ENCODE measurements around the gene NUCB1. TPM values are rescaled to one million over a fixed set of nuclear protein-coding genes. Genes with fewer than 3 reads are reported as not detected.

The NUCB1 gene
- total RNA-seq, 1 donor from 2014 or later = 159 TPM

- no peak for TF ChIP-seq CTCF (IDR thresholded peaks at IDR 0.05; ENCODE audit: unreplicated experiment)
- Mint-ChIP-seq H3K9me3 (no peaks in the 10 kb centered on the region), H3K4me1 (peaks cover 37% of the 10 kb centered on the region), H3K4me3 (no peak overlapping the region), H3K36me3 (peaks cover 21% of the 10 kb centered on the region), H3K27me3 (ENCODE audit: low read depth) (no peaks in the 10 kb centered on the region), H3K27ac (no peak overlapping the region)
- DNase-seq (ENCODE audit: low spot score in 2 of 2, unreplicated experiment in 2 of 2) = no peak
Measured at GRCh38 chr19:48959341-48960239, 59.5 kb downstream of the NUCB1 start.

- Mint-ChIP-seq H3K36me3 (peaks cover 22% of the 10 kb centered on the region), H3K27me3 (ENCODE audit: low read depth) (no peaks in the 10 kb centered on the region), H3K4me3 (no peak overlapping the region), H3K27ac (peak overlapping the region; percentile 64), H3K9me3 (no peaks in the 10 kb centered on the region), H3K4me1 (peaks cover 36% of the 10 kb centered on the region)
- DNase-seq (ENCODE audit: low spot score in 2 of 2, unreplicated experiment in 2 of 2) = no peak
- no peak for TF ChIP-seq CTCF (IDR thresholded peaks at IDR 0.05; ENCODE audit: unreplicated experiment)
Measured at GRCh38 chr19:48961051-48961649, 61.0 kb downstream of the NUCB1 start.

GRCh38 chr19:48961673-48962028 is 61.5 kb downstream of the NUCB1 start:
- peak overlapping the region; percentile 100 for H3K27ac Mint-ChIP-seq
- peaks cover 23% of the 10 kb centered on the region for H3K36me3 Mint-ChIP-seq
- H3K4me1 Mint-ChIP-seq = peaks cover 40% of the 10 kb centered on the region
- no peaks in the 10 kb centered on the region for H3K27me3 Mint-ChIP-seq (ENCODE audit: low read depth)
- no peak for TF ChIP-seq CTCF (IDR thresholded peaks at IDR 0.05; ENCODE audit: unreplicated experiment)
- no peaks in the 10 kb centered on the region for H3K9me3 Mint-ChIP-seq
- no peak for DNase-seq (ENCODE audit: low spot score in 2 of 2, unreplicated experiment in 2 of 2)
- no peak overlapping the region for H3K4me3 Mint-ChIP-seq

- no peak for DNase-seq (ENCODE audit: low spot score in 2 of 2, unreplicated experiment in 2 of 2)
- H3K4me1 Mint-ChIP-seq = peaks cover 43% of the 10 kb centered on the region
- H3K27ac Mint-ChIP-seq = peak overlapping the region; percentile 100
Measured at GRCh38 chr19:48962029-48962848, 62.1 kb downstream of the NUCB1 start.

GRCh38 chr19:48962849-48963165 is 62.7 kb downstream of the NUCB1 start:
- no peaks in the 10 kb centered on the region for H3K9me3 Mint-ChIP-seq
- H3K27me3 Mint-ChIP-seq (ENCODE audit: low read depth) = no peaks in the 10 kb centered on the region
- H3K4me3 Mint-ChIP-seq = no peak overlapping the region
- peaks cover 43% of the 10 kb centered on the region for H3K4me1 Mint-ChIP-seq
- peaks cover 17% of the 10 kb centered on the region for H3K36me3 Mint-ChIP-seq
- no peak for DNase-seq (ENCODE audit: low spot score in 2 of 2, unreplicated experiment in 2 of 2)
- TF ChIP-seq CTCF (IDR thresholded peaks at IDR 0.05; ENCODE audit: unreplicated experiment) = no peak
- H3K27ac Mint-ChIP-seq = peak overlapping the region; percentile 100

More at GRCh38 chr19:48962029-48962848, 62.1 kb downstream of the NUCB1 start:
- Mint-ChIP-seq H3K27me3 (ENCODE audit: low read depth) (no peaks in the 10 kb centered on the region), H3K4me3 (no peak overlapping the region), H3K9me3 (no peaks in the 10 kb centered on the region), H3K36me3 (peaks cover 20% of the 10 kb centered on the region)
- TF ChIP-seq CTCF (IDR thresholded peaks at IDR 0.05; ENCODE audit: unreplicated experiment) = no peak

Measured in mesothelial cell of epicardium (in vitro differentiated cells).